Measurements from ENCODE around the gene OR8A1.

Gene OR8A1

DNA sequence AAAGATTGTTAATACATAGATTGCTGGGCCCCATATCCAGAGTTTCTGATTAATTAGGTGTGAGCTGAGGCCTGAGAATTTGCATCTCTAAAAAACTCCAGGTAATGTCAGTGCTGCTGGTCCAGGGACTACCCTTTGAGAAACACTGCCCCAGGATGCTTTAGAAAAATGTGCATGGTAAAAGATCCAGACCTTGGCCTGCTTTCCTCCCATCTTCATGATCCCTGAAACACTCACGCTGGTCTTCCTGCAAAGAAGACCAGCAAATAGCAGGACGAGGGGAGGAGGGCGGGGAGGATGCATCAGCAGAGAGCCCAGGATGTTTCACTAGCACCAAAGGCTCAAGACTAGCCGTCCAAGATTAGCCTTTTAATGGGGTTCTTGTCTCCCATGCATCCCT, at the start of gene OR8A1:
Gene OR8A1 (plus strand): TSS at position 301 of the 400 bp plus-strand sequence. CDS start 123 bp downstream, outside the sequence.
- DNase-seq, result no peak

DNA sequence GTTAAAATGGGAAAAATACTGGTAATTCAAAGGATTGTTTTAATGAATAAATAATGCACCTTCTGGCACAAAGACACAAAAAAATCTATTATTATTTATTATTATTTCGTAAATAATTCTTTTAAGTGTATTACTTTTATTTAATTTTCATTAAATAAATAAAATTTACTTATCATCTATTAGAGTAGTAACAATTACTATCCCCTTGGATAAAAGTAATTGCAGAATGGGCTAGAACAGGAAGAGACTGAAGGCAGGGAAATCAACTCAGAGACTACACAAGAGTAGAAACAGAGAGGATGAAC, 49.3 kb upstream of the OR8A1 start:
- no peak for DNase-seq

DNA sequence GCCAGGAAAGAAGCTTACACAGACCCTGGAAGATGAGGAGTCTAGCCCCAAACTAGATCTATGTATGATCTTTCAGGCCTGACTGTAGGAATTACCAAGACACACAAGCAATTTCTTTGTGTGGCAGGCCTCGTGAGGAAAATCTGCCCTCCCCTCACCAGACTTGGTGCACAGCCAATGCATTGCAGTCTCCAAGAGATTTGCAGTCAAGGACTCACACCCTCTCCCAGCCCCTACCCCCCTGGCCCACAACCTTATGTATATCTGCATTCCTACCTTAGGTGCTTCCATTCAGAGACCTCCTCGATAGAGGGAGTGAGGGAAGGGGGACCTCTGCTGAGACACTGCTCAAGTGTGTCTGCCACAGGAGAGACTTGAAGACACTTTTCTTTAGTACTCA, 36.2 kb upstream of the OR8A1 start:
- no peak for DNase-seq

DNA sequence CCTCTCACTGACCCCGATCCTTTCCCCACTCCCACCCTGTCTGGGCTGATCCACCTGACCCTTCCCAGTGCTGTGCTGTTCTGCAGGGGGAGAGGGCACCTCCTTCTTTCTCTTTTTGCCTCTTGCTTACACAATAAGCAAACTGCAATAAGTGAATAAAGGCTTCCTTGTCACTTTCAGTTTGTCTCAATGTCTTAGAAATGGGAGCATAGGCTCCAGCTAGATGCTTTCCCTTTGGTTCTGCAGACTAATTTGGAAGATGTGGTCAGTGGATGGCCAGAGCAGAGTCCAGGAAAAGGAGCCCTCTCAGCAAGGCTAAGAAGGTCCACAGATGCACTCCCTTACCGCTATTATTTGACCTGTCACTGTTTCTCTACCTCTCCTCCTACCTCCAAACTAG, 35.7 kb upstream of the OR8A1 start:
- DNase-seq, result no peak

DNA sequence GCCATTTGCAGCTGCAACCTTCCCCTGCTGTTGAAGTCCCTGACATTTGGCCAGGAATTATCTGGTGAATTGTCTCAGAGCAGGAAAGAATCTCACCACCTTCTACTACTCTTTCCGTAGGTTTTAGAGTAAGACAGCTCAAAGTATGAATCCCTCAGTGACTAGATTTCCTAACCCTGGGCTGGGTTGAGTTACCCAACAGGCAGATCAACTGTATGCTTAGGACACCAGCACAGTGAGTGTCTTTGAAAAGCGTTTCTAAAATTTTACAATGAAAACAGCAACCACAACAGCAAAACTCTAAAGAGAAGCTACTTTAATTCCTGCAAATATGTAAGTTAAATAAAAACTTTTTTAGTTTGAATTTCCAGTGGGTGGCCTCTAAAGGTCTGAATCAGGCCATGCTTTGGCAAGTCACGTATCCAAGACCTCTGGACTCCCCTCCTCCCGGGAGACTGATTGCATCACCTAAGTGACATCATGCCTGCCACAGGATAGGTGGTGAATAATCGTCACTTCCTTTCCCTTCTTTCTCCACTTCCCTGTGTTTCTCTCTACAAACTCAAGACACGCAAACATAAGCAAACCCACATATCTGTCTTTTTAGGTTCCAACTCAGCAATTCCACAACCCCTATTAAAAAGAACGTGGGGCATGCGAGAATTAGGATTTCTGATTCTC, 34.1 kb upstream of the OR8A1 start:
- no peak for DNase-seq

DNA sequence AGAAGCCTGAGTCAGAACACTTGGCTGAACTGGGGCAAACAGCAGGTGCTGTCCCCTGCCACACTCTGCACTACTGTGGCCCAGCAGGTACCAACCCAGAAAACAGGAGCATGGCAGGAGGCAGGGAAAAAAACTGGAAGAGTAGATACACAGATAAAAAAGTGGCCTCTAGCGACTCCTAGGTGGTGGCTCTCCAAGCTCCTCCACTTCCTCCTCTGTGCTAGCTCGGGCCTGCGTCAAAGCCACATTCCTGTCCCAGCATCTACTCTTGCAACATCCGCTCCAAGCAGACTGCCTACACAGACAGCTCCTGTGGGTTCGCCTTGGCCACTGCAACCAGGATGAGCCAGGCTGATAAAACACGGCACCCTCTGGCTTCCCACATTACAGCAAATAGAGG, 33.3 kb upstream of the OR8A1 start:
- no peak for DNase-seq

DNA sequence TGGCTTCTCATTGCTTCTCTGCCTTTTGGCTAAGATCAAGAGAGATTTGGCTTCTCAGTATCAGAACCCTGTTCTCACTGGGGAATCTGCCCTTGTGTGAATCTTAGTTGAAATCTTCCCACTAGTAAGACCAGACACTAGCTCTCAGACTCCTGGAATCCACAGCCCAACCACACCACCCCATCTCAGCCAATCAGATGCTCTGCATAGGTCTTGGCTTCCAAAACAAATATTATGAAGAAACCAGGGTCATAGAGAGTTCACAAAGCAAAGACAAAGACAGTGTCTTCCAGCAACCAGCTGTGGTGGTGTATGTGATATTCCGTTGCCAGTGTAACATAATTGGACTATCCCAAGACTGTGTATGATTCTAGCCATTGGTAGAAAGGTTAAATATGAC, 31.8 kb upstream of the OR8A1 start:
- no peak for DNase-seq

DNA sequence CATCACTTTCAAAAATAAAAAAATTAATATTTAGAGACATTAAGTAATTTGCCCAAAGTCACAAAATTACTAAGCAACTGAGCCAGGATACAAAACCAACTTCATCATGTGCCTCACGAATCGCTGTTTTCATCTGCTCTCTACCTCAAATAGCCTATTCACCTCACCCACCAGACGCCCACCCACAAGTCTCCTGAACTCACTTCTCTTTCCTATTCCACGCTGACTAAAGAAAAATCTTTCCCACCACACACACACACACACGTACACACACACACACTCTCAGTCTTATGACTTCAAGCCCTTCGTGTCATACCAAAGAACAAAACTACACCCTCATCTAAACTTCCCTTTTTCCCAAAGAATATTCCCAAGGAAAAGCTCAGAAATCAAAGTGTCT, 28.6 kb upstream of the OR8A1 start:
- DNase-seq, result no peak

DNA sequence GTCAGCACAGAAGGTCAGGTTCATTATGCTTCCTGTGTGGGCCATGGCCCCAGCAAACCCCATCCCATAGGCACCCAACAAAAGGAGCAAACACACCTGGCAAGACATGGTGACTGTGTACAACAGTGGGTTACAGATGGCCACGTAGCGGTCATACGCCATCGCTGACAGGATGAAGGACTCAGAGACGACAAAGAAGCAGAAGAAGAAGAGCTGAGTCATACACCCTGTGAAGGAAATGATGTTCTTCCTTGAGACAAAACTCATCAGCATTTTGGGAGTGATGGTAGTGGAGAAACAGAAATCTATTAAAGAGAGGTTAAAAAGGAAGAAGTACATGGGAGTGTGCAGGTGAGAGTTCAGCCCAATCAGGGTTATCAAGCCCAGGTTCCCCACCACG, 26.7 kb upstream of the OR8A1 start:
- no peak for DNase-seq

DNA sequence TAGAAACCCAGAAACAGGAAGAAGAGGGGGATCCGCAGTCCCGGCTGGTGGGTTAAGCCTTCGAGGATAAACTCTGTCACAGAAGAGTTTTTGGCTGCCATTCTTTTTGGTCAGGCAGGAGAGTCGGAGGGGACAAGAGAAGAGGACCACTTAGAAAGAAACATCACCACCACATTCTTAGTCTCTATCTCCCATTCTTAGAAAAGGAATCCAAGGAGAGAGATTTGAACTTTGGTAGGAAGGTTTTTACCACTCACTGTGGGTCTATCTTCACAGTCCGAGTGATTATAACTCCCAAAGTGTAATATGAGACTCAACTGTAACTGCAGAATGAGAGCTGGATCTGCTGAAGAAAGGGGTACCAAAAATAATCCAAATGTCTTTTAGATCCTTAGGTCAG, 26.2 kb upstream of the OR8A1 start, which contains the start of gene OR8B12:
Gene OR8B12 (minus strand): TSS at position 101 of the 400 bp plus-strand sequence. CDS start 0 bp downstream, at position 101.
- DNase-seq, result no peak

DNA sequence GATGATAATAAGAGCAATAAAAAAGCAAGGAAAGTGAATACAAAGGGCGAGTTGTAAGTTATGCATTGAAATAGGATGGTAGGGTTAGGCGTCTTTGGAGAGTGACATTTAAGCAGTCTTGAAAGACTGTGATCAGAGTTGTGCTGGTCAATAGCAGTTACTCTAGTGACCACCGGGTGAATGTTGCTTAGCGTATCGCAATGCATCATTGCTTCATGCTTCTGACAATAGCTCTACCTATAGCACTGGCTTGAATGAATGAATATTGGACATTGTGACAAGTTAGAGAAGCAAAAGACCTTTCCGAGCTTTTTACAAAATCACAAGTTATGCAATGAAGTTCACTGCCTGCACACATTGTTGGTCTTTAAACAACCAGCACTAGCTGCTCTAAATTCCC, 18.6 kb upstream of the OR8A1 start:
- no peak for DNase-seq

DNA sequence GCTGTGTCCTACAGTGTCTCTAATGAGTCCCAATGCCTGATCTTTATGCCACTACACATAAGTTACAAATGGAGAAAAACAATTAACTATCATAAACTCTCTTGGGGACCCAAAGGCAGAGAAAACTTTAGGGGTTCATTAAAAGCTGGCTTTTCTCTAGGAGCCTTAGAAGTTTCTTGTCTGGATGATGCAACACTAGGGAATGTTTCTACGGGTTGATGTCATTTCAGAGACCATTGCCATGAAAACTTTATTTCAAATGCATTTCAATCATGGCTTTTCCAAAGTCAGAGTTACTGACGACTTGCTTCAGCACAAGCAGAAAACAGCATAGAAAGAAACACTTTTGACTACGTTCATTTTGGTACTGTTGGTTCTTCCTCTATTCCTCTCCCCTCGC, 17.8 kb upstream of the OR8A1 start:
- DNase-seq, result no peak

DNA sequence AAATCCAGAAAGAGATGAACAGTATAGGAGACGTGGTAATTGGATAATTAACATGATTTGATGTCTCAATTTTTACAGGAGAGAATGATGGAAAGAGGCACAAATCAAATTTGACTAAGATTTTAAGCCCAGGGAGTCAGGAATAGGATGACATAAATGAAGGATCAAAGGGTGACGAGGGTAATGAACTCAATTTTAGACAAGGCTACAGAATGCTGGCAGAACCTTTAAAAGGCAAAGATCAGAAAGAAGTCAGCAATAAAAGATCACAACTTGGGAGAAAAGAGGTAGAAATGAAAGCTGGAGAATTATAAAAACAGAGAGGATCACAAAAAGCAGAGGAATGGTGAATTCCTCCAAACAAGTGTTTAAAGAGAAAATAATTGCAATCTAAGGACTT, 13.0 kb upstream of the OR8A1 start:
- no peak for DNase-seq

DNA sequence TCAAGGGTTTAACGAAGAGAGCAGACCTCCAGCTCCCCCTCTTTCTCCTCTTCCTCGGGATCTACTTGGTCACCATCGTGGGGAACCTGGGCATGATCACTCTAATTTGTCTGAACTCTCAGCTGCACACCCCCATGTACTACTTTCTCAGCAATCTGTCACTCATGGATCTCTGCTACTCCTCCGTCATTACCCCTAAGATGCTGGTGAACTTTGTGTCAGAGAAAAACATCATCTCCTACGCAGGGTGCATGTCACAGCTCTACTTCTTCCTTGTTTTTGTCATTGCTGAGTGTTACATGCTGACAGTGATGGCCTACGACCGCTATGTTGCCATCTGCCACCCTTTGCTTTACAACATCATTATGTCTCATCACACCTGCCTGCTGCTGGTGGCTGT, 363 bp downstream of the OR8A1 start:
- DNase-seq, result no peak

DNA sequence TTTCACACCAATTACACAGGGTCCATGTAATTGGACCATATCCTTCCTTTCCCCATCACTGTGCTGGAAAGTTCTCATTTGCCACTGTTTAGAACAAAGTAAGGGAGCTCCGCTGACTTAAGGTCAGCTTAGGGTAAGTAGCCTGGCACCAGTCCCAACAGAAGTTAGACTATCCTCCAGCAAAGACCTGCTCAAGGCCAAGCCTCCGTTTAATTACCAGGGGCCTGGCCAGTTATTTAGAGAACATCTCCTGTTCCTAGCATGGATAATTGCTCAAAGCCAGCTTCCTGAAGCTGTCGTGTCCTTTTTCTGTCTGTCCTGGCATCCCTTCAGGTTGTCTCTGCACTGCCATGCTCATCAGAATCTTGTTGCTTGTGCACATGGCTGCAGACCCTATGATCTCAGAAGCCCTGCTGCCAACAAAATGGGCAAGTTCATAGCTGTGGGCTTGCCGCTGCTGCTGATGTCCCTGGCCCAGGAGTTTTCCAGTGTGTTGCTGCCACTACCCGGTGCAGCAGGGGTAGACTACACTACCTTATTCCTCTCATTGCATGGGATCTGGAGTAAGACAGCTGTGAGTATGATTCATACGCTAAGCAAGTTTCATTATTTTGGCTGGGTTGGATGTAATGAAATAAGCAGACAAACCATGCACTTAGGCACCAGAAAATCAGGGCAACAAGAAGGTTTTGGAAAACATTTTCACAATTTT, 8.1 kb downstream of the OR8A1 start:
- DNase-seq, result no peak

DNA sequence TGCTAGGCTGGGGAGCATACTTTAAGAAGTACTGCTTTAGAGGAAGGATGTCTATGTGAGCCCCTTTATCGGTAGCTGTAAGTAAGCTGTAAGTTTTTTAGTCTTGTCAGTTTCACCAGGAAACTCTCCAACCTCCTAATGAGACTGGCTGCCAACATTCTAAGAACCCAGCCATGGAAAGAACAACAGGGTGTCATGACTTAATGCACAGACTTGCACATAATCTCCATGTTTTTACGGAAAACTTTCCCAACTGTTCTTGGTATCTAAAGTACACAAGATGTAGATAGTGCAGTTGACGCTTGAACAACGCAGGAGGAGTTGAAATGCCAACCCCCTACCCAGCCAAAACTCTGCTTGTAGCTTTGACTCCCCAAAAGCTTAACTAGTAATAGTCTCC, 9.0 kb downstream of the OR8A1 start:
- no peak for DNase-seq

DNA sequence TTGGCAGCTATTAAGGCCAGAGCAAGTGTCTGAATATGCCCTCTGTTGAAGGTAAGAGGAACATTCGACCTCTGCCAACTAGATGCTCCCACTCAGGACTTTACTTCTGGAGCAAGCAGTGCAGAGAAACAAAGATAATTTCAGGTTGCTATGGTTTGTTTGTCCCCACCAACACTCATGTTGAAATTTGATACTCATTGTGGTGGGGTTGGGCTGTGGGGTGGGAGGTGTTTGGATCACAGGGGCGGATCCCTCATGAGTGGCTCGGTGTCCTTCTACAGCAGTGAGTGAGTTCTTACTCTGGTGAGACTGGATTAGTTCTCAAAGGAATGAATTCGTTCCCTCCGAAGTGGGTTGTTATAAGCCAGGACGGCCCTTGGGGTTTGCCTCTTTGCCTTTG, 12.0 kb downstream of the OR8A1 start:
- DNase-seq, result no peak

DNA sequence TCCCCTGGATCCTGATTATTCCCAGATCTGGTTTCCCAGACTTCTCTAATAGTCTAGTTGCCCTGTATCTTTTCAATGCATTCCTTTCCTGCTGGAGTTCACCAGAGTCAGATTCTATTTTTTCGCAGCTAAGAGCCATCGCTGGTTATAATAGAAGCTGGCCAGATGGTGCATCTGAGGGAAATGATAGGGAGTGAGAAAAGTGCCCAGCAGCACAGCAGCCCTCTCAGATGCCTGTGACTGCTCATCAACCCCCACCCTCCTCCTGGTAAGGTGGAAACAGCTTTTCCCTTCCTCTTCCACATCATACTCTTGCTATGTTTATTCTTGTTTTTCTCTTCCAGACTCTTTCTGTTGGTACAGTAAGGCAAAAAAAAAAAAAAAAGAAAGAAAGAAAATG, 12.8 kb downstream of the OR8A1 start:
- no peak for DNase-seq

DNA sequence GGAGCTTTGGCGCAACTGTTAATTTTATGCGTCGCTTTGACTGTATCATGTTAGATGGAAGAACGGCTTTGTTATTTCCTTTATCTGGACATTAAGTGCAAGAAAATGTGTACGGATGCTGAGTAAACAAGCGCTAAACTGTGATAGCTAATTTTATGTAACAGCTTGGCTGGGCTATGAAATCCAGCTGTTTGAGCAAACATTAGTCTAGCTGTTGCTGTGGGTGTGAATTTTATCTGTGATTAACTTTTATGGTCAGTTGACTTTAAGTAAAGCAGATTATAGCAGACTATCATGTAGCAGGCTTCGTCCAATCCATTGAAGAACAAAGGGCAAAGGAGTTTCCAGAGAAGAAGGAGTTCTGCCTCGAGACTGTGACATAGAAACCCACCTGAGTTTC, 14.0 kb downstream of the OR8A1 start:
- DNase-seq, result no peak

DNA sequence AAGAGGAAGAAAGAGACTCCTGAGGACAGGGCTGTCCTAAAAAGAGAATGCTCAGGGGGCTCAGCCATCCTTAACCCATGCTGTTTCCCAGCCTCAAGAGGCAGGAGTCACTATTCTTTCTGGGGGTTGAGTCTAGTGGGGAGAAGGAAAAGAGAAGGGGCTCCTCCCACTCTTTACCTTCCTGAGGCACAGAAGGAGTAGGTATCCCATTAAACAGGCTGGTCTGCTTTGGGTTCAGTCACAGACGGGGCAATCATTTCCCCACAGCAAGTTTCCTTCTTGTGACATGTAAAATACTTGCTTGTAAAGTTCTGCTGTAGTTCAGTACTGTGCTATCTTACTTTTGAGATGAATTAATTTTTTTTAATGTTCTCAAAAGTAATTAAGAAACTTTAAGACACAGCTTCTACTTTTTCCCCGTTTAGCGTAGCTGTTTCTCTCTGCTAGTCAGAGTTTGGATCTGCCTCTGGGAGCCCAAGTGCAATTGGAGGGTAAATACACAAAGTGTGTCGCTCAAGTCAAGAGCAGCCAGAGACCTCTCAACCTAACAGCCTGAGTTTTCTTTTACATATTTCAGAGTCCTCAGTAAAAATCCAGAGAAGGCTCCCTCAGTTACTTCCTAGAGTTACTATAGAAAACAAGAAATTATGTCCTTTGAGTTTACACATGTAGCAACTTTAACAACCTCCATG, 15.0 kb downstream of the OR8A1 start:
- no peak for DNase-seq

DNA sequence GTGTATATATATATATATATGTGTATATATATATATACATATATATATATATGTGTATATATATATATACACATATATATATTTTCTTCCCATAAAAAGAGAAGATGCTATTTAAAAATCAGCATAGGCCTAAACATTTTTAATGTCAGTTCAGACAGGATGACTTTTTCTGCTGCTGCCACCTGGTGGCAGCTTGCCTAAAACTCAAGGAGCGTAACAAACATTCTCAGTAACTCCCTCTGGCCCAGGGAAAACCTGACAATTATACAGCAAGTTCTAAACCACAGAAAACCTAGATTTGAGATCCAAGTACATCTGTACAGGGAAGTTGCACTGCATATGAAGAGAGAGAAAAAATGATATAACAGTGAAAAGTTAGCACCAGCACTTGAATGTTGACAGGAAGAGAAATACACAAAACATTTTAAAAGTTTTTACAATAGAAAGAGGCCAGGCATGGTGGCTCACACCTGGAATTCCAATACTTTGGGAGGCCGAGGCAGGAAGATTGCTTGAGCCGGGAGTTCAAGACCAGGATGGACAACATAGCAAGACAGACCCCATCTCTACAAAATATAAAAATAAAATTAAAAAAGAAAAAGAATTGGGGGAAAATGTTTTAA, 16.6 kb downstream of the OR8A1 start:
- peak; percentile 58 for DNase-seq

DNA sequence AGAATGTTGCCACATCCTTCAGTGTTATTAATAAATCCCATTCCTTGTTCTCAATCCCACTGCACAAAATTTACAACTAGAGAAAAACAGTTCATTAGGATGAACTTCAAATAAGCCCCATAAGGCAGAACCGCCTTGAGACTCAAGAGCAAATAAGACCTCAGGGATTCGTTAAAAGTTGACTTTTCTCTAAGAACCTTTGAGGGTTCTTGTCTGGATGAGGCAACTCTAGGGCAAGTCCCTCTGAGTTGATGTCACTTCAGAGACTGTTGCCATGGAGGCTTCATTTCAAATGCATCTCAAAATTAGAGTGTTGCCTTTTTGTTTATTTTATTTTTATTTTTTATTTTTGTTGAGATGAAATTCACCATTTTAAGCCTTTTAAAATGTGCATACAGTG, 21.6 kb downstream of the OR8A1 start:
- no peak for DNase-seq

DNA sequence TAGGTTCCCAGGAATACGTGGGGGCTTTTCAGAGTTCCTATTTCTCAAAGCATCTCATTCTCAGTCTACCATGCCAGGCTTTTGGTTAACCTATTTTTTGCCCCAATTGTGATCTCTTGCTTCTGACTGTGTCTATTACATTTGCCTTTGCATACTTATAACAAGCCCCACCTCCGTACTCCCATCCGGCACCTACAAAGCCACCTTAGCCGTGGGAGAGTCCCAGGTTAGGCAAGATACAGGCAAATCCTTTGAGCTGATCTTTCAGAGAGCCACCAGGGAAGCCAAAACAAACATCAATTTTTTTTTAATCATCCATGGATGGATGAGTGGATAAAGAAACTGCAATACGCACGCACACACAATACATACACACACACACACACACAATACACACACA, 22.8 kb downstream of the OR8A1 start:
- no peak for DNase-seq

DNA sequence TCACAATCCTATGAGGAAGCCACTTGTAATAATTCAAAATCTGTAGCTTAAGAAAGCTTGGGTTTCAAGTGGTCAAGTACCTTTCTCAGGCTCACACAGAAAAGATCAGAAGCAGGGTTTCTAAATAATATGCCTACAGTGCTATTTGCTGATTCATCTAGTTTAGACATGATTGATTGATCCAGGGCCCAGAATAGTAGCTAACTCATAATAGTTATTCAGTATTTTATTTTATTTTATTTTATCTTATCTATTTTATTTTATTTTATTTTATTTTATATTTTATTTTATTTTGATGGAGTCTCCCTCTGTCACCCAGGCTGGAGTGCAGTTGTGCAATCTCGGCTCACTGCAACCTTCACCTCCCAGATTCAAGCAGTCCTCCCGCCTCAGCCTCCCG, 25.5 kb downstream of the OR8A1 start:
- DNase-seq, result no peak

All from NCI-H1092 treated with DMSO at 0.1 percent for 48 hours (cell line).